GM21515 (cell line): ENCODE results near the gene CA12.
"Not testable (repeated sequence)": the region's sequence is repeated elsewhere in the genome, so short reads cannot be mapped to it uniquely, and the experiment has no call there.

Experiments
- ATAC-seq: cut with Tn5 transposase; IDR thresholded peaks from one replicate; pipeline ENCODE4 v1.9.1; 2021; ENCODE audit not compliant: unreplicated experiment

The CA12 gene

DNA sequence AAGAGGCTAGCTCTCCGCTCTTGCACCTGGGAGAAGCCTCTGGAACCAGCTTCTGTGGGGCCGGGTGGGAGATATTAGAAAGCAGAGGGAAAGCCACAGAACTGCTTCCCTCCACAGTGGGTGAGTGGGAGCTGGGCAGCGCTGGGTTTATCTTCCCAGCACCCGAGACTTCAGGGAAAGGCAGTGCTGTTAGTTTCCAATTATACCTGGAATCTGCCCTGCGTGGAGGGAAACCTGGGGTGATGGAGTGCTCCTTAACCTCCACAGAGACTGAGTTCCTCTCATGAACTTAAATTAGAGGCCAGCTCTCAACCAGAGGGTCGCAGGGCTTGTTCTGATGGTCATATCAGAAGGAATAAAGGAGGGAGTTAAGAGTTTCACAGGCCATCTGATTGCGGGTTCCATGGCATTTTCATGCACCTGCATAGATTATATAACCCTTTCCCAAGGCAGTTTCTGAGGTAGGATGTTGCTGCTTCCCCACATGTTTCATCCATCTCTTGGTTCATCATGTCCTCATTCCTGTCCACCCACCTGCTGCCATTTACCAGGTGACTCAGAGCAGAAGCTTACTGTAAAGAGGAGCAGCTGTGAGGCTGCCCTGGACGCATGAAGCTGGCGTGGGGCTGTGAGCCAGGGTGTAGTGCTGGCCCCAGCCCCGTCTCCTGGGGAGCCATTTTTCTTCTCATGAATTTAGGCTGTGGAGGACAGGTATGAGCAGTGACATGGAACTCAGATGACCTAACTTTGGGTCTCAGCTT is 42.5 kb downstream of the CA12 start:
- no peak for ATAC-seq

DNA sequence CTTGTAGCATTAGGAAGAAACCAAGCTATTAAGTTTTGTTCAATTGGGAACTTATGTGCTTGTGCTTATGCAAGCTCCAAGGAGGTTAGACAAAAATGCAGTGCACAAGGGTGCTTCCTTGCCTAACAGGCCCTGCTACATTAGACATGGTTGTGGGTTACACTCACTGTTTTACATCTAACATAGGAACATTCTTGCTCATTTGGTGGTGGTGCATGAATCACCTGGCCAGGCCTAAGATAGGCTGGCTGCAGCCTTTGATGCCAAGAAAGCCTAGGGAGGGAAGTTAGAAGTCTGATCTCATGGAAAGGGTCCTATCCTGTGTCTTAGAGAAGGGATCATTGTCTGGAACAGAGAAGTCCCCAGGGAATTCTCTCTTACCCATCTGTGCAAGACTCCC is 43.5 kb downstream of the CA12 start:
- no peak for ATAC-seq

DNA sequence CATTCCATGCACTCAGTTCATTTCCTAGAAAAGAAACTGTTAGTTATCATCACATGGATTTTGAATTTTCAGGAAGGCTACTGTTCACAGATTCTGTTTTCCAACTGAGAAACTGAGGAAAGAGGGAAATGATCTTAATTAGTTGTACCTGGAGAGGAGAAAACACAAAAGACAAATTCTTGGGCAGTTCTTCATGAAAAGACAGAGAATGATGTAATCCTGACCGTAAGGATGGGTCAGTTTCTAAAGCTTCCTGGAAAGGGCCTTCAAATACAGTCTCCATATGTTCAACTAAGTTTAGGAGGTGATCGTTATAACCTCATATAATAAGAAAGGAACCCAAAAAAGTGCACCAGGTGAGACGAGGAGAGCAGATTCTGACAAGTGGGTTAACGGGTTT is 44.6 kb downstream of the CA12 start:
- no peak for ATAC-seq

DNA sequence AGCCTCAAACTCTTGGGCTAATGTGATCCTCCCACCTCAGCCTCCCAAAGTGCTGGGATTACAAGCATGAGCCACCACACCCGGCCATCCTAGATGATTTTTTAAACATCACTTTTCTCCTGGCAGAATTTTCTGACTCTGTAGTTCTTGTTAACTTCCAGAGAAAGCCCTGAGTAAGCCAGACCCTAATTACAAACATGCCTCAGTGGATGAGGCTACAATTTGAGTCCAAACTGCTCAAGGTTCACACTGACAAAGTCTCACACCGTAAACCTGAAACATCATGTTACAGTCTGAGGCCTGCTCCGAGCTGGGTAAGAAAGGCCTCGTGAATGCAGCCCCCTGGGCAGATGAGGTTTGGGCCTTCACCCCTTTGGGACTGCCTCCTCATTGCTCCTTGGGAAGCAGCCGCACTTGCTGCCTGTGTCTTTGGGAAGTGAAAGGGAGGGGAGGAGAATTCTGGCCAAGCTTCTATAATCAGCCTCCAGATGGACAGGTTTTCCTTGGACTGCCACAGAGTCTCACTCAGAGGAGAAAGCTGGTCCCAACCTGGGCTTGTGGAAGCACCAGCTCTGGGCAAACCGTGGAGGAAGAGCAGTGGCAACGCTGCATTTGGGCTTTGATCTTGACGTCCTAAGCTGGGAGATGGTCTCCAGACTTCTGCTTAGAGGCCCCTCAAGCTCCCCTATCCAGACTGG is 46.0 kb downstream of the CA12 start:
- no peak for ATAC-seq

DNA sequence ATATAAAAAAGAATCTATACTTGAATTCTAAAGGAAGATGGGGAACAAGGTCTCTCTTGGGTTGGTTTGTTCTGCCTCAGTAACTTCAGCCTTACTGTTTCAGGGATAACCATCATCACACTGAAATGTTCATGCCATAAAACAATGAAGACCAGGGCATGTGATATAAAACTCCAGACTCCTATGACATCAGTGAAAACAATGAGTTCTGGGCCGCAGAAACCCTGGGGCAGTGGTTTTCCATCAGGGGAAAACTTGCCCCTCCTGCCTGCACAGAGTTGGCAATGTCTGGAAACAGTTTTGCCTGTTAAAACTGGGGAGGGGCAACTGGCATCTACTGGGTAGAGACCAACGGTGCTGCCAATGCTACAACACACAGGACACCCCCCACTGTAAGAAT is 46.8 kb downstream of the CA12 start:
- ATAC-seq, result no peak

DNA sequence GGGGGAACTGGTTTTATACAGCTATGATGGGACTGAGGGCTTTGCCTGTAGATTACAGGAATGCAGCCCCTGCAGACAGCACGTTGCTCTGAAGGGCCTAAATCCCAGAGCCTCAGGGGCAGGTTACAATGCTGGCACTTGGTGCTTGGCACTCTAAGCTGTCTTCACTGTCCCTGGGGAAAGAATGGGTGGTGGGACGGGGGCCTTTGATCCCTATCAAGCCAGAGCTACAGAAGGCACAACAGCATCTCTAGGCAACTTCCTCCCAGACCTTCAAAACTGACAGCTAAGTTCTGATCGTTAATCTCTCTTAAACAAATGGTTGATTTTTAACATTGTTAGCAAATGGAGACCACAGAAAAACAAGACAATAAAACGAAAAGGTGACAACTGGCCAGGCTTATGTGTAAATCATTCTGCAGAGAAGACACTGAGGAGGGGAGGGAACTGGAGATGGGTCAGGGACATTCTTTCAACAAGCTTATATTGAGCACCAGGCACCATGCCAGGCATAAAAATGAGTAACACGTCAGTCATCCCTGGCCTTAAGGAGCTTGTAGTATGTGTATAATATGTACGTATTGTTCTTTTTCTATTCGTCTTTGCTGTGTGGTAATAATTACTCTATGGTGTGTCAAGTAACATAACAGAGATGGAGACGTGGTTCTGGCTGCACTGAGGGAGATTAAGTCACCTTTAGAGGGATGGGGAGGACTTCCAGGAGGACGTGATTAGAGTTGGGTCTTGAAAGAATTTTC is 49.1 kb downstream of the CA12 start:
- ATAC-seq, result no peak

DNA sequence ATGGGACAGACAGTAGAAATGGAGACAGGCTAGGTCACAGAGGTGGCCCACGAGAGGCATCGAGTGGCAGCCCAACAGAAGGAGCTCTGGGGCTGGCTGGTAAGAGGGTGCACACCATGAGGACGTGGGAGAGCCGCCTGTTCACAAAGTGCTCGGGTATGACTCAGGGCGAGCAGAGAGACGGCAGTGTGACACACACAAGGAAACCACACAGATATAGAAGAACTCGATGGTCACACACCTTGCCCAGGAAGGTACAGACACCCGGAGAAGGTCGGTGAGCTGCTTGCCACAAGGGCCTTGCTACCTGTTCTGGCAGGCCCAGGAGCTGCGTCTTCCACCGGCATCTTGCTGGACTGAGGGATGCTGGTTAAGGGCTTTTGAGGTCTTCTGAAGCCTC is 50.2 kb downstream of the CA12 start:
- no peak for ATAC-seq

DNA sequence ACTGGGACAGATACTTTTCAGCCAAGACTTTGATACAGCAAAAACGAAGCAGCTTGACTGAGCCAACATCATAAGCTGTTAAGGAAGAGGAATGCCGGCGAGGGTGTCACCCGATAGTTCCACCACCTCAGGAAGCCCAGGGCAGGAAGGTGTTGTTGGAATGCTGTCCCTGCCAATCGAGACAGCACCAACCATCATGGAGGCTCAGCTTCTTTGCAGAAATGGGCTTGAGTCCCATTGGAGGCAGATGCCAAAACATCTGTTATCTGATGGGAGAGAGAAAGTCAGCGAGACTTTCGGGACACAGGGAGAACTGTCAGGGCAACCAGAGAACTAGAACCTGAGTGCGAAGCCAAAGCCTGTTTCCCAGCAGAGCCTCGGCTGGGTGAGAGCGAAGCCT is 50.7 kb downstream of the CA12 start:
- ATAC-seq, result no peak

DNA sequence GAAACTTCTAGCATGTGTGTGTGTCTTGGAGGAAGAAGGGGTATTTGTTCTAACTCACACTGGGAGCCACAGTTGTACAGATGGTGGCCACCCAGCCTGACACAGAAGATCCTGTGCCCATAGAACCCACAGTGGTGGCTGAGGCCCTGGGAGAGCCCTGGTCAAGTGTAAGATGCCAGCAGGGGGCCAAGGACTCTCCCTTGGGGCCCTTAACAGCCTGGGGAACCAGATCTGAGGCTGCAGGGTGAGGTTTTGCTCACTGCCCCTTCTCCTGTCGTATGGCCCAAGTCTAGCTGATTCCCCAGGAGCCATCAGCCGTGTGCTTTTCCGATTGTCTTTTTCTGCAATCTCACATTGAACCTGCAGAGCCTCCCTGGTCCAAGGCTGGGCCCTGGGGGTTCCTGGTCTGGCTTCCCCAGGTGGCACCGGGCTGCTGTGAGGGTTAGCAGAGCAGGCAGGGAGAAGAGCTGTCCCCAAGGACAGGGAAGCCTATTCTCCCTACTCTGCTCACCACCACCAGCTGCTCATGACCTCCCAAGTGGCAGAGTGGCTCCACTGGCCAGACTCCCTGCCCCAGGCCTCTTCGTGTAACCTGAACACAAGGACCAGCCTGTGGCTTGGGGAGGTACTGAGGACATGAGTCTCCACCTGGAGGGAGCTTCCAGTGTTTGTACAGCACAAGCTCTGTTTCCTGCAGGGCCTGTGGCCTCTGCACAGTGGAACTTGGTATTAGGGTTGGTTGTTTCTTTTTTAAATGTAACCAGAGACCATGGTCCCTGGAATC is 51.9 kb downstream of the CA12 start:
- no peak for ATAC-seq

DNA sequence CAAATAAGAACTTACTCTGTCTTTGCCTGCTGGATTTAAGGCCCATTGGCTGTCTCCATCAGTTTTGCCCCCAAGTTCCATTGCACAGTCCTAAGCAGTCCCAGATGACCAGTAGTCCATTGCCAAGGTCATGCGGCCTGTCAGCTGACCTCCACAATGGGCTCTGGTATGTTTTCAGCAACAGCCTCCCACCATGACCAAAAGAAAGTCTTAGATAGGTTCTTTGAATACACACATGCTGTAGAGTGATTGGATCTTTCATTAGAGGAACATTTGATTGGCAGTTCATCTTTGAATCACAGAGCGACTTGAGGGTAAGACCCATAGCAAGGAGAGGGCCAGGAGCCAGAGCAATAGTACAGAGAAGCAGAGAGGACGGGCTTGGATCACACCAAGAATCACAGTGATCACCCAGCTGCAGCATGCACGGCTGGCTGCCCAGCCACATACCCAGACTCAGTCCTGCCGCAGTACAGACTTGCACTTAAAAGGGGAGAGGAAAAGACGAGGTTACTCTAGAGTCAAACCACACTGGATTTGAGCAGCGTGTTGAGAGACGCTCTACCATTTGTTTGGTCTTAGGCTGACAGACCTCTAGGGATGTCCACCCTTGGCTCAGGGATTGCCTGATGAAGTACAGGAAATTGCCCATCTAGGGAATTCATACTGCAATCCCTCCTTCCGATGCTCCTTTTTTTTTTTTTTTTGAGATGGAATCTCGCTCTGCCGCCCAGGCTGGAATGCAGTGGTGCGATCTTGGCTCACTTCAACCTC is 53.8 kb downstream of the CA12 start:
- no peak for ATAC-seq

DNA sequence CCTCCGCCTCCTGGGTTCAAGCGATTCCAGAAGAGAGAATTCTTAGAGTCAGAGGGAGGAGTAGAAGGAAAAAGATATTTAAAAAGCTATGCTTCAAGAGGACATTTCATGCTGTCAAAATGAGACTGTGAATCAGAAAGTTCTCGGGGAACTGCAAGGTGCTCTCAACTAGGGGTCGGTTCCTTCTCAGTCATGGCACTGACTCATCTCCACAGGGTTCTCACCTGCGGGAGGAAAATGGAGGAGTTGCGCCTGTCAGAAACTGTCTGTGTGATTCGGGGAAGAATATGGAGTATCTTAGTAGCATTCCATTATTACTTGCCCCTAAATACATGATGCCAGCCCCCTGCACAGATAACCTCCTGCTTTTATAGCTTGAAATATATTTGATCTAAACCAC is 56.9 kb downstream of the CA12 start:
- no peak for ATAC-seq

DNA sequence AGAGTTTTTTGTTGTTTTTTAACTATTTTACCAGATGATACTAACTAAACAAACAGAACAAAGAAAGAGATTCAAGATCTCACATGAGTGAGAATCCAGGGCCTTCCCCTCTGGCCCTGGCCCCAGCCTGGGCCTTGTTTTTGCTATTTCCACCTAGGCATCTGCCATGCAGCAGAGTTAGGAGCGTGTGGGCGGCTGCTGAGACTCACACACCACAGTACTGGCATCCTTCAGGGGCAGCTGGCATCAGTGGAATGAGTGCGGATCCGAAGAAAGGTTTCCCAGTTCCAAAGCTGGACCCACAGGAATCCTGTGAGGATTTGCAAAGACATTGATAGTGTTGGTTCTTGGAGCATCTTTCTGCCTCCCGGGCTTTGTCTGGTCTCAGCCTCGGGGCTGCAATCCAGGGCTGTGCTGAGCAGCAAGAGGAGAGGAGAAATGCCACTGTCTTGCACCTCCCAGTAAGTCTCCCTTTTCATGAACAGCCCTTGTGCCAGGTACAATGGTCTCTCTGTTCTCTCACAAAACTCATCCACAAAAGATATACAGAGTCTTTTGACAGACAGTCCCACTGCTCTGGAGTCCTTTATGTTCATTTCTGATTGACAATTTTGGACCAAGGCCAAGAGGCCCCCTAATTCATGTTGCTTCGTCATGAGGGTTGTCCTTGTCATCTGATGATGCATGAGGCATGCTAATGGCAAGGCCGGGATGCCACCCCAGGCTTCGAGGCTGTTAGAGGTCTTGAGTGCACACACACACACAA is 57.7 kb downstream of the CA12 start:
- ATAC-seq, result no peak

DNA sequence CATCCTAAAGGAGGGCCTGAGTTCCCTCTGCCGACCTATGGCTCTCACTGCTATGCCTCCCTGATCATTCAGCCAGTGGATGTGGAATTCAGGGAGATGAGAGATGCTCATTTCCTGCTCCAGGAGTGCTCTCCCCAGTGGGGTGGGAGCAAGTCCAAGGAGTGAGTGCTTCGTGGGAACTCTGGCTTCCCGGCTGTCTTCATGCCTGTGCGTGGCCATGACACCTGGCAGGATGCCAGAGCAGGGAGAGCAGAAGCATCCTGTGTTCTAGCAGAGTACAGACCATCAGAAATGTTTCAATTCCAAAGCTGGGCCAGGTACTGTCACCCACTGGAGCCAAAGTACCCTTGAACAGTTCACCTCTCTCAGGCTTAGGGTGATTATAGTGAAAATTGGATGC is 59.1 kb downstream of the CA12 start:
- ATAC-seq, result no peak

DNA sequence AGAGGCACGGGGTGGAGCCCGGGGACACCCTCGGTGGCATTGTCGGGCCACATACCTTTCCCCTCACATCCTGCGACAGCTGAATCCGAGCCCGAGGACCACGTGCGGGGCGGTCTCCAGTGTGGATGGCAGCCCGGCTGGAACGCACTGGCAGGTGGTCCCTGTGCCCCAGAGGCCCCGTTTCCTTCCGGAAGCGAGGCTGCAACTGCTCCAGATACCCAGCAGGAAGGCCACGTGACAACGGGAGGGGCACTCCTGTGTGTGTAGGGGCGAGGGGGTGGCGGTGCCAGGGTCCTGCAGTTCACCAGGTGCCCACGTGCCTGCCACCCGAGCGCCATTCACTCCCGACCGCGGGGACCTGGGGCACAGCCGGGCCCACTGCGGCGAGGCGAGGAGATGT is 60.2 kb downstream of the CA12 start:
- ATAC-seq, result no peak

DNA sequence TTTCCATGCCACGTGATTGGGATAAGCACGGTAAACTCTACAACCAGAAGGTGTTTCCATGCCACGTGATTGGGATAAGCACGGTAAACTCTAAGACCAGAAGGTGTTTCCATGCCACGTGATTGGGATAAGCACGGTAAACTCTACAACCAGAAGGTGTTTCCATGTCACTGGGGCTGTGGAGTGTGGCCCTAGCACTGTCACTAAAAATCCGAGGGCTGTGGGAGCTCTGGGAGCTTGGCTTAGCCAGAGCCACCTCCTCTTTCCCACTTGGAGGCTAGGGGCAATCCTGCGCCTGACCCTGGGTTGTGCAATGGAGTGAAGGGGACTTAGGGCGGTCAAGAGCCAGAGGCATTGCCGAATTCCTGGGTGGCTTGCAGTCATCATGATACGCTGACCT is 60.7 kb downstream of the CA12 start:
- ATAC-seq, result not testable (repeated sequence)

DNA sequence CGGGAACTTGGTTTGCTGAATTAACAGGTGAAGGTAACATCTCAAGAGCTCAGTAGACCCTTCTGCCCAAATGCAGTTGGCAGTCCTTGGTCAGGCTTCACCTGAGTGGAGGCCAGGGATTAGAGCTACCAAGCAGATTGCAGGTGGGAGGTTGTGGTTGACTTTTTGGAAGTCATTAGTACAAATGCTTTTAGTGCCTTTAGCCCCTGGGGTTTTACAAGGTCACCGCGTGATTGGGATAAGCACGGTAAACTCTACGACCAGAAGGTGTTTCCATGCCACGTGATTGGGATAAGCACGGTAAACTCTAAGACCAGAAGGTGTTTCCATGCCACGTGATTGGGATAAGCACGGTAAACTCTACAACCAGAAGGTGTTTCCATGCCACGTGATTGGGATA is 61.2 kb downstream of the CA12 start:
- ATAC-seq, result not testable (repeated sequence)

DNA sequence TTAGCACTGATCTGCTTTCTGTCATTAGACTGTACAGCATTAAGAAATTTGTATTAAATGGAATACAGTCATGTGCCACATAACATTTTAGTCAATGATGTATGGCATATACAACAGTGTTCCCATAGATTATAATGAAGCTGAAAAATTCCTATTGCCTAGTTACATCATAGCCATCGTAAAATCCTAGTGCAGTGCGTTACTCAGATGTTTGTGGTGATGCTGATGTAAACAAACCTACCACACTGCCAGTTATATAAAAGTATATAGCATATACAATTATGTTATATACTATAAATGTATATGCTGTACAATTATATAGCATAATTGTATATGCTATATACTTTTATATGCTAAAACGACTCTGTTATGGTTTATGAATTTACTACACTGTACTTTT is 62.6 kb downstream of the CA12 start:
- no peak for ATAC-seq

DNA sequence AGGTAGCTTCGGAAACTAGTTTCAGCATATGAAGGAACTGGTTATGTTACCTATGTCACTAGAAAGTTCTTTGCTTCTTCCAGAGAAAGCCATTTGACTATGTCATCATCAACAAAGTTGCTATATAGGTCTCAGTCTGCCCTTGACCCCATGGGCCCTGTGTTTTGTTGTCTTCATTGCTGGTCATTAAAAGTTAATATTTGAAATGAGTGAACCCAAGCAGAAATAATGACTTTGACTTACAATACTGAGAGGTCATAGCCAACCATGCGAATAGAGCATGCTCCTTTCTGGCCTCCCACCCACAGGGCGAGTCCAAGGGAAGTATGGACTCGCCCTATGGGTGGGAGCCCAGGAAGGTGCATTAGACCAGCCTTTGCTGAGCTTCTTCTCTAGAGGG is 63.3 kb downstream of the CA12 start:
- no peak for ATAC-seq

DNA sequence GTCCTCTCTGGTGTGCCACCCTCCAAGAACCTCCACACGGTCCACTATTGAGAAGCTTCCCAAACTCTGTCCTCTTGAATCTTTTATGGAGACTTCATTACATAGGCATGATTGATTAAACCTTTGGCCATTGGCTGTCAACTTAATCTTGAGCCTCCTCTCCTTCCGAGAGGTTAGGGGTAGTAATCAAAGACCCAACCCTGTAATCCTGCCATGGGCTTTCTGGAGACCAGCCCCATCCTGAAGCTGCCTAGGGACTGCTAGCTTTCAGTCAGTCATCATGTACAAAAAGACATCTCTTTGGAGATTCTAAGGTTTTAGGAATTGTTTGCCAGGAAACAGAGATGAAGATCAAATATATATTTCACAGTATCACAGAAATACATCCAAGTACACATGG is 67.2 kb downstream of the CA12 start:
- ATAC-seq, result no peak

DNA sequence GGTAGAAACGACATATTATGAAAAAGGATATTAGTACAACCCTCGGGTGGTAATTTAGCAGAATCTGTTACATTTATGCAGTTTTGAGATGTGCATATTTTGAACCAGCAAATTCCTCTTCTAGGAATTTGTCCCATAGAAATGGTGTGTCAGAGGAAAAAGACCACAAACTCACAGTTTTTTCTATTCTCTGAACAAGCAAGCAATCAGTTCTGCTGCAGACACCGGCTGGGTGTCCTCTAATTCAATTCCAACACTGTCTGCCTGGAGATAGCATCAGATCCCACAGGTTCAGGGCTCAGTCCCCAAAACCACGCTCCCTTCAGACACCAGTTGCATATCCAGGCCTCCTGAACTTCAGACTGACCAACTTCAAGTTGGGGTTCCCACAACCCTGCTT is 67.8 kb downstream of the CA12 start:
- no peak for ATAC-seq
